ENCODE results near the gene RTN1.

GRCh38 chr14:59848671-59849070 lies 21.9 kb downstream of the RTN1 start:
- TF ChIP-seq, protein P1, sequence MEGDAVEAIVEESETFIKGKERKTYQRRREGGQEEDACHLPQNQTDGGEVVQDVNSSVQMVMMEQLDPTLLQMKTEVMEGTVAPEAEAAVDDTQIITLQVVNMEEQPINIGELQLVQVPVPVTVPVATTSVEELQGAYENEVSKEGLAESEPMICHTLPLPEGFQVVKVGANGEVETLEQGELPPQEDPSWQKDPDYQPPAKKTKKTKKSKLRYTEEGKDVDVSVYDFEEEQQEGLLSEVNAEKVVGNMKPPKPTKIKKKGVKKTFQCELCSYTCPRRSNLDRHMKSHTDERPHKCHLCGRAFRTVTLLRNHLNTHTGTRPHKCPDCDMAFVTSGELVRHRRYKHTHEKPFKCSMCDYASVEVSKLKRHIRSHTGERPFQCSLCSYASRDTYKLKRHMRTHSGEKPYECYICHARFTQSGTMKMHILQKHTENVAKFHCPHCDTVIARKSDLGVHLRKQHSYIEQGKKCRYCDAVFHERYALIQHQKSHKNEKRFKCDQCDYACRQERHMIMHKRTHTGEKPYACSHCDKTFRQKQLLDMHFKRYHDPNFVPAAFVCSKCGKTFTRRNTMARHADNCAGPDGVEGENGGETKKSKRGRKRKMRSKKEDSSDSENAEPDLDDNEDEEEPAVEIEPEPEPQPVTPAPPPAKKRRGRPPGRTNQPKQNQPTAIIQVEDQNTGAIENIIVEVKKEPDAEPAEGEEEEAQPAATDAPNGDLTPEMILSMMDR (conservative IDR thresholded peaks at IDR 0.05; ENCODE audit: low read length) = no peak
- TF ChIP-seq EZH2phosphoT487 (IDR thresholded peaks at IDR 0.05; ENCODE audit: borderline replicate concordance, low read depth, low read length) = no peak
